HG03342 (cell line): ENCODE data around the gene EPHB1.

Experiments used
- ATAC-seq: cut with Tn5 transposase; IDR thresholded peaks from one replicate; pipeline ENCODE4 v1.9.1; 2021; ENCODE audit warnings: mild to moderate bottlenecking, moderate library complexity; ENCODE audit not compliant: unreplicated experiment

The EPHB1 gene

GRCh38 chr3:135172191-135172869 lies 377.3 kb downstream of the EPHB1 start:
- ATAC-seq: no peak

- ATAC-seq: no peak
These were observed 380.7 kb downstream of the EPHB1 start for GRCh38 chr3:135175728-135176277.

- no peak for ATAC-seq
These were observed 381.8 kb downstream of the EPHB1 start for GRCh38 chr3:135176881-135177280.

DNA sequence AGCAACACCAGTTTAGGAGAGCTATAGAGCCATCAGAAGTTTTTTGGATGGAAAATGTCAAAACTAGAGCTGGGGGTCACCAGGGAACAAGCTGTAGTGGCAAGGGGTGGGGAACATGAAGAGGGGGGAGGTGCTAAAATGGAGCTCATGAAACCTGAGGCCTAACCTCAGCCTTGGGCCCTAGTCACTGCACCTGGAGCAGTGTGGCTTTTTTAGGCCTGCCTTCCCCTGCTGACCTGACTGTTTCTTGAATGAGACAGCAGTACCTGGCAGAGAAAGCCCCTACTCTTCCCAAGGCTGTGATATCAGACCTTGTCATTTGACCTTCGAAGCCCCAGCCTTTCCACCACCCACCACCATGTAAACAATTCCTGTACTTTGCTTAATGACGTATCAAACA lies 383.5 kb downstream of the EPHB1 start:
- ATAC-seq: no peak

DNA sequence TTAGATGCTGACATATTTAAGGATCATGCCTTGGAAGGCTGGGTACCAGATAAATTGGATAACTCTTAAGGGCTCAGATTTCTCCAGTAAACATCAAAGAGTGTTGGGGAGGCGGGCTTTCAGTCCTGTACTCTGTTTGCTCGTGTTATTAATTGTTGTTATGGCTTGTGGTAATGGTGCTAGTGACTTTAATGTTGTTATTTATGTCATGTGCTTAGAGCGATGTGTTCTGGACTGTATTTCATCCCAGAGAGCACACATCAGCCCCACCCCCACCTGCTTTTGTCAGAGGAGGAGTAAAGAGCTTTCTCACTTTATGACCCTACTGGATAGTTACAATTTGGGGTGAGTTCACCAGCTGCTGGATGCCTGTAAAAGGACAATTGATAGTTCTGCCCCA lies 386.3 kb downstream of the EPHB1 start:
- no peak for ATAC-seq

DNA sequence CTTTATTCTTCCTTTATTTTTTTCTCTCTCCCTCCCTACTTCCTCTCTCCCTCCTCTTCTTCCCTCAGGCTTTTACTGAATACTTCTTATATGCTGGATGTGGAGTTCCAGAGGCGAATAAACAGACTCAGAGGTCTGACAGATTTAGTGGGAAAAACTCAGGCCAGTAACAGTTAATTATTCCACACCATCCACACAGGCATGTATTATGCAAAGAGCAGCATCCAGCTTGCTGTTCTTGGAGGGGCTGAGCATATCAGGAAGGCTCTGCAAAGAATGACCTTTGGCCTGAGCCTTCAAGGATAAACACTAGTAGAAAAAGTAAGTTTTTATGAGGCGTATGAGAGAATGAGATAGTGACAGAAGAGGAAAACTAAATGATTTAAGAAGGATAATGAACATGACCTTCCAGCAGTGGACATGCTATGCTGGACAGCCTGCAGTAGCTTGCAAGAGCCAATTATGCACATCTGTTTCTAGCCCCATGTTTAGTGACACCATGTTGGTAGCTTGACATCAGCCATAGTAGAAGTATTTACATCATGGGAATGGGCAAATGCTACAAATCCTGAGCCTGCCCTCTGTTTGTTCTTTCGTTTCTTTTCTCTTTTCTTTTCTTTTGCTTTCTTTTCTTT lies 387.4 kb downstream of the EPHB1 start:
- no peak for ATAC-seq

DNA sequence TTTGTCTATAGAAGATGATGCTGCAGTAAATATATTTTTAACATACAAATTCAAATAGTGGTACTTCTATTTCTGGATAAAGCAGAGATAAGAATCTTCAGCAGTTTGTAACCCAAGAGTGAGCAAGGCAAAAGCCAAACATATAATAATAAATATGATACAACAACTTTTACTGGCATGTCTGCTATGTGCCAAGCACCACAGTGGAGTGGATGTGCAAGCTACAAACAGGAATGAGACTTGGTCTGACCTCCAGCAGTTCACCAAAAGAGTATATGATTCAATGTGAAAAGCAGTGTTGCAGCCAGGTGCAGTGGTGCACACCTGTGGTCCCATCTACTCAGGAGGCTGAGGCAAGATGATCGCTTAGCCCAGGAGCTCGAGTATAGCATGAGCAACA lies 395.6 kb downstream of the EPHB1 start:
- ATAC-seq: no peak

DNA sequence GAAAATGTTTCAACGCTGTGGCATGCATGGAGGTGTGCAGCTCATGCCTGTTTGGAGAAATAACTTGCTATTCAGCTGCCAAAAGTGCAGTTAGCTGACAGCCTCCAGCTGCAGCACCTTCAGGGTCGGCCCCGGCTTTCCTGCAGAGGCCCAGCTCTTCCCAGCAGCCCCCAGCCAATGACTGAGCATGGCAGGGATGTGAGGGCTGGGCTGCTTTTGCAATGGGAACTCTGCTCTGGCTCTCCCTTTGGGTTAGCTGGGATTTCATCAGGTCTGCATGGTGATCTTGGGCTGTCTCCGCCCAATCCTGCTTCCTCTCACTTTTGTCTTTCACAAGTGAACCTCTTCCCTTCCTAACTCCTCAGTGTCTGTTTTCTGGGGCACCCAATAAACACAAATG lies 396.6 kb downstream of the EPHB1 start:
- ATAC-seq: no peak

DNA sequence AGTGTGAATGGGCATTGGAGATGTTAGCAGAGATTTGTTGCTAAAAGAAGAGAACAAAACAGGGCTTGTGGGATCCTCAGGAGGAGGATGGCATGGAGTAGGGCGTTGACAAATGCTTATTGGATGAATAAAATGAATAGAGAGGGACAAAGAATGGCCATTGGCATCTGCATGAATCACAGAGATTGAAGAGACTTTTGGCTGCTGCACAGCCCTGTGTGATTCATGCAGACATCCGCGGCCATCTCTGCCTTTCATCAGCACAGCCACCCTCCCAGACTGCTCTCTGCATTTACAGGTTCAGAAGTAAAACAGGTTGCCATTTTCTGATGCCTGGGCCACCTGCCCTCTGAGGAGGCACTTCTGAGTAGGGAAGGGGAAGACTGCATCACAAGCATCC lies 397.9 kb downstream of the EPHB1 start:
- no peak for ATAC-seq

GRCh38 chr3:135197246-135197645 lies 402.2 kb downstream of the EPHB1 start:
- ATAC-seq: no peak

DNA sequence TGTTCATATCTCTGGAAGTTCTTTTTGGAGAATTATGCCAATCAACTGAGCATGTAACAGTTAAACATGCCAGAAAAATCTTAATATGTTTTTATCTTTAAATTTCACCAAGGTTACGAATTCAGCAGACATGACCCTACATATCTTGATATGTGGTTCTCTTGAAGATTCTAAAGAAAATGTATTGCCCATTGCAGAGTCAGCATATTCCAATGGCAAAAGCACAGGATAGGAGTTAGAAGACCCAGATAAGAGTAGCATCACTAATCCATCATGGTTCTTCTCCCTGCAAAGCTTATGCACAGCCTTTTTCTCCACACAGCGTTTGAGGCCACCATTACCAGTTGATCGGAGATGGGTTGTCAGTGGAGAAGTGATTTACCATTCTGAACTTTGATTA lies 402.8 kb downstream of the EPHB1 start:
- no peak for ATAC-seq

- ATAC-seq: no peak
These were observed 404.1 kb downstream of the EPHB1 start for GRCh38 chr3:135199137-135199536.

- no peak for ATAC-seq
These were observed 408.0 kb downstream of the EPHB1 start for GRCh38 chr3:135203026-135203425.

DNA sequence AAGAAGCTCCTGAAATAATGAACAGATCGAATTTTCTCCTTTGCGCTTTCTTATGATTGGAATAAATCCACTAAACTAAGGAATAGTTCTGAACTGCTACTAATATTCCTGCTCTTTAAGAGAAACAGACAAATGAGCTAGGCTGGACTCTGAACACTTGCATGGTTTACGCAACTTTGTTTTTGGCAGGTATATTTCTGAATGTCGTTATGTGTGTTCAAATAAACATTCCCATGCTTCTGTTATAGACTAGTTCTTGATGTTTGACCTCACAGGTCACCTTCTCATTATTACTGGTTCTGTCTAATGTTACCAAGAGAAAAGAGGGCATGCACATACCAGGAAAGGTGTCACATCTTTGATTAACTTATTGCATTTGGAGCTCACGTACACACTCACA lies 418.2 kb downstream of the EPHB1 start:
- no peak for ATAC-seq

DNA sequence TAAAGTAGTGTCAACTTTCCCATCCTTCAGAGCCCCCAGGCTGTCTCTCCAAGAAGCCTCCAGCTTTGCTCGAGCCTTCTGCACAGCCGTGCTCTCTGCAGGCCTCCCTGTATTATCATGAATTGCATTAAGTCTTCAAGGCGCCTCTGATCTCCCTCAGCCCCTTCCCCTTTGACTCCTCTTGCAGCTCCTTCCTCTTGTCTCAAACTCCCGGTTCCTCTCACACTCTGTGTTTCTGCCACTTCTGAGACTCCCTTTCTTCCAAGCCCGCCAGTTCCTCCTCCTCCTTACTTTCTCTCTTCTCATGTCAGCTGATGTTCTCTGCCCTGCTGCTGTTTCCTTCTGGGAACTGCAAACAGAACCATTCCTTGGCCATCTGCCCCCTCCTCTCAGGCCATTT lies 418.8 kb downstream of the EPHB1 start:
- no peak for ATAC-seq

GRCh38 chr3:135214400-135214799 lies 419.3 kb downstream of the EPHB1 start:
- ATAC-seq: no peak

GRCh38 chr3:135215516-135215915 lies 420.5 kb downstream of the EPHB1 start:
- no peak for ATAC-seq

GRCh38 chr3:135216659-135217058 lies 421.6 kb downstream of the EPHB1 start:
- ATAC-seq: no peak

GRCh38 chr3:135217730-135218129 lies 422.7 kb downstream of the EPHB1 start:
- no peak for ATAC-seq

DNA sequence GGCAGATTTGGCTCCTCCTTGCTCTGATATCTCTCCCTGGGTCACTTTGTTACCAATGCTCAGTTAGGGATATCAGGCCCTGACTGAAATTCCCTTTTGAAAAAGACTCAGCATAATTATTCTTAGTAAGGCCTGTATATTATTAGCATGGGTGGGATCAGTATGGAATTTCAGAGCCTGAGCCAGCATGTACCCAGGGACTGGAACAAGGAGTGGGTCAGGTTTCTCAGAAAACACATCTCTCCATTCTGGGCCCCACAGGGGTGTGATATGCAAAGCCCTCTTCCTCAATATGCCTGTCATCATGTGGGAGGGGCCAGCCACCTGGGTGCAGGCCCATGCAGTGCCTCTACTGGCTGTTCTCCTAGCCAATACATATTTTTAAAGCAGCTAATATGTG lies 423.2 kb downstream of the EPHB1 start:
- ATAC-seq: no peak

GRCh38 chr3:135218782-135219181 lies 423.7 kb downstream of the EPHB1 start:
- ATAC-seq: no peak

DNA sequence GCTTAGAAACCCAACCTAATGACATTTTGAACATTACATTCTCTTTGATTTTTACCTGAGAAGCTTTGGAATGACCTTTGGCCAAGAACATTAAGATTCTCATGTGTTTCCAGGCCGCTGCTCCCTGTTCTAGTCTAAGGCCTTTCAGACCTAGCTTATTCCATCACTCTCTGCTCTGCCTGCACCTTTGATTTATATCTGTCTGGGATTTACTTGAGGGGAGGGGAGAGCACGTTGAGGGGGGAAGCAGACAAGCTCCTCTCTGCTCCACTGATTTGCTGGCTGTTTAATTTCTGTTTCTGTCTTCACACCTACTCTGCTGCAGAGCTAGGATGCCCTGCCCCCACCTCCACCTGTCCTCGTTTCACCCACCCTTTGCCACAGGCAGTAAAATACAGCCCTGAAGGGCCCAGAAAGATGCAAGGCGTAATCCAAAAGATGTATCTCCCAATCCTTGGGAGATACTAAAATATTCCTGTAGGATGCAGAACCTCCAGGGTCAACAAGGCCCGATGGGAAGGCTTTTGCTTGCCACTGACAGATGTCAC lies 429.8 kb downstream of the EPHB1 start:
- ATAC-seq: no peak
